ENCODE data around the gene RGS6.
A peak's percentile ranks its signal among the peaks of the same experiment; 100 is the strongest.

RGS6 gene

DNA sequence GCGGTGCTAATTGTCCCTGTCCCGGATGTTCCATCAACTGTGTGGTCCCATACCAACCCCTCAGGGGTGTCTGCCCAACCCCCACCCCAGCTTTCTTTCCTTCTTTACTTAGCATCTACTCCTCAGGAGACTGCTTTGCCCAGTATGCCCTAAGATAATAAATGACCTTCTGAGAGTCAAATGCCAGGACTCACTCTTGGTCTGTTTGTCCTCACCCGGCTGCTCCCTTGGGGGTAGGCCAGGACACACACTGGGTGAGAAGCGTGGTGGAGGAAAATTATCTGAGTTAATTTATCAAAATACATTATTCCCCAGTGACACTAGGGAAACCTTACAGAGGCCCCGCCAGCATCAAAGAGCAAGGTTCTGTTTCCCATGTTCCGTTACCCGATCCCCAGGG is 457.0 kb downstream of the RGS6 start:
- Histone ChIP-seq H3K36me3 (ENCODE audit: control insufficient read depth in 1 of 2, insufficient read depth in 2 of 2, low read depth in 1 of 2, low read length in 2 of 2) (no peaks in the 10 kb centered on the region), H3K4me2 (ENCODE audit: low read length, poor library complexity, severe bottlenecking) (no peak overlapping the region), H3K4me3 (ENCODE audit: insufficient read depth in 1 of 2, low read depth in 1 of 2, low read length in 2 of 2) (no peak overlapping the region), H3K14ac (ENCODE audit: low read length in 2 of 2) (no peak overlapping the region), H2BK5ac (ENCODE audit: low read depth, low read length, poor library complexity, severe bottlenecking) (no peak overlapping the region), H2BK12ac (ENCODE audit: low read length in 2 of 2) (no peak overlapping the region), H3K18ac (ENCODE audit: low read depth in 1 of 2, low read length in 2 of 2) (no peak overlapping the region), H3K23ac (ENCODE audit: low read length in 2 of 2) (no peak overlapping the region), H3K27ac (ENCODE audit: low read length, poor library complexity, severe bottlenecking) (no peak overlapping the region), H2AFZ (ENCODE audit: low read depth, low read length) (no peak overlapping the region), H2AK5ac (ENCODE audit: low read length, severe bottlenecking) (no peak overlapping the region), H2BK15ac (ENCODE audit: low read depth, poor library complexity, severe bottlenecking) (no peak overlapping the region), H2BK120ac (ENCODE audit: low read depth, low read length) (no peak overlapping the region), H3K9me3 (ENCODE audit: control insufficient read depth, low read length) (peaks cover 13% of the 10 kb centered on the region), H3K27me3 (ENCODE audit: control insufficient read depth in 1 of 2, insufficient read depth in 1 of 2, low read length in 2 of 2) (no peaks in the 10 kb centered on the region), H3K79me1 (replicated peaks; ENCODE audit: low read length, poor library complexity, severe bottlenecking) (no peaks in the 10 kb centered on the region), H3K4me1 (ENCODE audit: control insufficient read depth, insufficient read depth, low read depth, low read length) (no peaks in the 10 kb centered on the region), H4K8ac (ENCODE audit: low read length) (no peak overlapping the region), H4K91ac (ENCODE audit: low read length) (no peak overlapping the region), H3K9ac (ENCODE audit: low read length) (no peak overlapping the region), H3K4ac (ENCODE audit: low read depth in 1 of 2, low read length in 2 of 2) (no peak overlapping the region)
- 96% methylated on average over 5 of the region's 7 CpGs for WGBS
- no peak for DNase-seq

- Histone ChIP-seq H3K79me1 (replicated peaks; ENCODE audit: low read length, poor library complexity, severe bottlenecking) (no peaks in the 10 kb centered on the region), H4K8ac (ENCODE audit: low read length) (no peak overlapping the region), H3K14ac (ENCODE audit: low read length in 2 of 2) (no peak overlapping the region), H3K18ac (ENCODE audit: low read depth in 1 of 2, low read length in 2 of 2) (no peak overlapping the region), H3K36me3 (ENCODE audit: control insufficient read depth in 1 of 2, insufficient read depth in 2 of 2, low read depth in 1 of 2, low read length in 2 of 2) (no peaks in the 10 kb centered on the region), H3K9me3 (ENCODE audit: control insufficient read depth, low read length) (no peaks in the 10 kb centered on the region), H3K27ac (ENCODE audit: low read length, poor library complexity, severe bottlenecking) (no peak overlapping the region), H2BK12ac (ENCODE audit: low read length in 2 of 2) (no peak overlapping the region), H3K9ac (ENCODE audit: low read length) (no peak overlapping the region), H2BK15ac (ENCODE audit: low read depth, poor library complexity, severe bottlenecking) (no peak overlapping the region), H3K4me3 (ENCODE audit: insufficient read depth in 1 of 2, low read depth in 1 of 2, low read length in 2 of 2) (no peak overlapping the region), H3K4ac (ENCODE audit: low read depth in 1 of 2, low read length in 2 of 2) (no peak overlapping the region), H2AK5ac (ENCODE audit: low read length, severe bottlenecking) (no peak overlapping the region), H2BK120ac (ENCODE audit: low read depth, low read length) (no peak overlapping the region), H3K4me2 (ENCODE audit: low read length, poor library complexity, severe bottlenecking) (no peak overlapping the region), H2BK5ac (ENCODE audit: low read depth, low read length, poor library complexity, severe bottlenecking) (no peak overlapping the region), H4K91ac (ENCODE audit: low read length) (no peak overlapping the region), H2AFZ (ENCODE audit: low read depth, low read length) (no peak overlapping the region), H3K23ac (ENCODE audit: low read length in 2 of 2) (no peak overlapping the region), H3K4me1 (ENCODE audit: control insufficient read depth, insufficient read depth, low read depth, low read length) (no peaks in the 10 kb centered on the region), H3K27me3 (ENCODE audit: control insufficient read depth in 1 of 2, insufficient read depth in 1 of 2, low read length in 2 of 2) (peaks cover 0 to 18% of the 10 kb centered on the region in 2 experiments)
- WGBS: 70% methylated on average over 4 of the region's 4 CpGs
- DNase-seq: no peak
Measured at GRCh38 chr14:72401101-72401625, 468.9 kb downstream of the RGS6 start.

DNA sequence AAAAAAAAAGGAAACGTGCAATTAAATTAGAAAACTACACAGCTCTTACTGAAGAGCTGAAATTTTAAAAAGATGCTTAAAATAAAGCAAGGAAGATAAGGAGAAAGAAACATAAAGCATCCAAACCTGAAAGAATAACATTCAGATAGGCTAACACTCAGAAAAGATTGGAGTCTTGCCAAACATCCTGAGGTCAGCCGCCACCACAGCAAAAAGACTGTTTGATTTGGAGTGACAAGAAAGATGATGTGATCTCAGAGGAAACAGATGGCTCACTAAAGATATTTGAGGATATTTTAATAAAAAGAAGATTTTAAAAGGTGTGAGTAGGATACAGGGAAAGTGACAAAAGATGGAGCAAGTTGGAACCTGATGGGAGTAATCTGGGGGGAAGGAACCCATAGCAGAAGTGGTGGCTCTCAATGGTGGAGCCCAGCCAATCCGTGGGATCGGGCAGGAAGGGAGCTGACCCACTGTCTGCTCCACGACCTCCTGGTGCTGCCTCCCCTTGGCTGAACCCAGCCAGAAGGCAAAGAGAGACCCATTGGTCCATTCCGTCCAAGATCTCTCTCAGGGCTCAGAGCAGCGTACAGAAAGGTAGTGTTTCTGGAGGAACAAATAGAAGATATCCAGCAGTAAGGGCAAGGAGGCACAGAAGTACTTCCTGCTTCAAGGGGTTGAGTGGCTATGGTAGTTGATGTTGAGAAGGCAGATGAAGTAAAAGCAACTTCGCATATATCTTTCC is 469.6 kb downstream of the RGS6 start:
- no peak overlapping the region for H2BK5ac ChIP-seq (ENCODE audit: low read depth, low read length, poor library complexity, severe bottlenecking)
- H3K4ac ChIP-seq (ENCODE audit: low read depth in 1 of 2, low read length in 2 of 2): no peak overlapping the region
- H3K18ac ChIP-seq (ENCODE audit: low read depth in 1 of 2, low read length in 2 of 2): no peak overlapping the region
- no peak overlapping the region for H3K14ac ChIP-seq (ENCODE audit: low read length in 2 of 2)
- no peak overlapping the region for H4K8ac ChIP-seq (ENCODE audit: low read length)
- H3K4me1 ChIP-seq (ENCODE audit: control insufficient read depth, insufficient read depth, low read depth, low read length): no peaks in the 10 kb centered on the region
- H2BK120ac ChIP-seq (ENCODE audit: low read depth, low read length): no peak overlapping the region
- H4K91ac ChIP-seq (ENCODE audit: low read length): peak overlapping the region; percentile 39
- H2AK5ac ChIP-seq (ENCODE audit: low read length, severe bottlenecking): no peak overlapping the region
- H3K79me1 ChIP-seq (replicated peaks; ENCODE audit: low read length, poor library complexity, severe bottlenecking): no peaks in the 10 kb centered on the region
- H3K9ac ChIP-seq (ENCODE audit: low read length): no peak overlapping the region
- no peak for DNase-seq
- H3K9me3 ChIP-seq (ENCODE audit: control insufficient read depth, low read length): no peaks in the 10 kb centered on the region
- no peak overlapping the region for H3K23ac ChIP-seq (ENCODE audit: low read length in 2 of 2)
- no peak overlapping the region for H3K4me3 ChIP-seq (ENCODE audit: insufficient read depth in 1 of 2, low read depth in 1 of 2, low read length in 2 of 2)
- H3K4me2 ChIP-seq (ENCODE audit: low read length, poor library complexity, severe bottlenecking): no peak overlapping the region
- H3K27ac ChIP-seq (ENCODE audit: low read length, poor library complexity, severe bottlenecking): no peak overlapping the region
- H2BK12ac ChIP-seq (ENCODE audit: low read length in 2 of 2): no peak overlapping the region
- whole genome bisulfite sequencing: 73% methylated on average over 6 of the region's 8 CpGs
- no peaks in the 10 kb centered on the region for H3K36me3 ChIP-seq (ENCODE audit: control insufficient read depth in 1 of 2, insufficient read depth in 2 of 2, low read depth in 1 of 2, low read length in 2 of 2)
- no peak overlapping the region for H2BK15ac ChIP-seq (ENCODE audit: low read depth, poor library complexity, severe bottlenecking)
- H3K27me3 ChIP-seq (ENCODE audit: control insufficient read depth in 1 of 2, insufficient read depth in 1 of 2, low read length in 2 of 2): peaks cover 0 to 18% of the 10 kb centered on the region in 2 experiments
- H2AFZ ChIP-seq (ENCODE audit: low read depth, low read length): no peak overlapping the region

- Histone ChIP-seq H3K4ac (ENCODE audit: low read depth in 1 of 2, low read length in 2 of 2) (no peak overlapping the region), H2AFZ (ENCODE audit: low read depth, low read length) (no peak overlapping the region), H3K18ac (ENCODE audit: low read depth in 1 of 2, low read length in 2 of 2) (no peak overlapping the region), H3K4me2 (ENCODE audit: low read length, poor library complexity, severe bottlenecking) (no peak overlapping the region), H3K36me3 (ENCODE audit: control insufficient read depth in 1 of 2, insufficient read depth in 2 of 2, low read depth in 1 of 2, low read length in 2 of 2) (no peaks in the 10 kb centered on the region), H3K4me3 (ENCODE audit: insufficient read depth in 1 of 2, low read depth in 1 of 2, low read length in 2 of 2) (no peak overlapping the region), H3K14ac (ENCODE audit: low read length in 2 of 2) (no peak overlapping the region), H3K9me3 (ENCODE audit: control insufficient read depth, low read length) (no peaks in the 10 kb centered on the region), H2BK120ac (ENCODE audit: low read depth, low read length) (no peak overlapping the region), H2BK12ac (ENCODE audit: low read length in 2 of 2) (no peak overlapping the region), H3K4me1 (ENCODE audit: control insufficient read depth, insufficient read depth, low read depth, low read length) (no peaks in the 10 kb centered on the region), H3K9ac (ENCODE audit: low read length) (no peak overlapping the region), H2AK5ac (ENCODE audit: low read length, severe bottlenecking) (no peak overlapping the region), H3K27ac (ENCODE audit: low read length, poor library complexity, severe bottlenecking) (no peak overlapping the region), H3K23ac (ENCODE audit: low read length in 2 of 2) (no peak overlapping the region), H4K91ac (ENCODE audit: low read length) (no peak overlapping the region), H3K79me1 (replicated peaks; ENCODE audit: low read length, poor library complexity, severe bottlenecking) (no peaks in the 10 kb centered on the region), H3K27me3 (ENCODE audit: control insufficient read depth in 1 of 2, insufficient read depth in 1 of 2, low read length in 2 of 2) (peaks cover 0 to 18% of the 10 kb centered on the region in 2 experiments), H2BK5ac (ENCODE audit: low read depth, low read length, poor library complexity, severe bottlenecking) (no peak overlapping the region), H2BK15ac (ENCODE audit: low read depth, poor library complexity, severe bottlenecking) (no peak overlapping the region), H4K8ac (ENCODE audit: low read length) (no peak overlapping the region)
- DNase-seq: no peak
- WGBS: no CpG with 5 or more reads among the region's 3 CpGs
Measured at GRCh38 chr14:72402377-72402772, 470.1 kb downstream of the RGS6 start.
